Large intestine (tissue), 3 donors: ENCODE data around the gene ASB13. TPM values are rescaled to one million over a fixed set of nuclear protein-coding genes. Genes with fewer than 3 reads are reported as not detected.

Experiments used
- DNase-seq, 2 donors: peaks; one replicate each; pipeline versions ENCODE4 v3.0.0 to v3.0.0-alpha.2; 2013
- H3K27ac ChIP-seq: one replicate; pipeline ENCODE4 v1.5.1; 2013; ENCODE audit warnings: low read length
- H3K27me3 ChIP-seq: 2 replicates; pipeline ENCODE4 v1.6.1; 2013; ENCODE audit warnings: low read length; ENCODE audit not compliant: control insufficient read depth, insufficient read depth
- H3K36me3 ChIP-seq: 2 replicates; pipeline ENCODE4 v1.6.1; 2013; ENCODE audit warnings: low read length; ENCODE audit not compliant: control insufficient read depth, insufficient read depth
- H3K4me1 ChIP-seq: one replicate; pipeline ENCODE4 v1.6.1; 2013; ENCODE audit warnings: low read length; ENCODE audit not compliant: control insufficient read depth, insufficient read depth
- H3K4me3 ChIP-seq: one replicate; pipeline ENCODE4 v1.5.1; 2013; ENCODE audit warnings: low read length
- H3K9me3 ChIP-seq: one replicate; pipeline ENCODE4 v1.6.1; 2013; ENCODE audit warnings: mild to moderate bottlenecking, low read depth, low read length, moderate library complexity; ENCODE audit not compliant: control insufficient read depth
- WGBS: methylation state at CpG from one replicate; pipeline ENCODE4 v1.1.5; 2013; ENCODE audit warnings: low lambda C conversion rate; ENCODE audit not compliant: insufficient coverage; 5-methylcytosine and 5-hydroxymethylcytosine counted together
- polyA plus RNA-seq: library from polyadenylated mRNA; unstranded; fragments of 120-200 nt; gene quantifications from one replicate; pipeline ENCODE4 v1.2.1, GENCODE V29; 2013

ASB13 gene
- polyA plus RNA-seq, 1 donor, result 29.9 TPM

DNA sequence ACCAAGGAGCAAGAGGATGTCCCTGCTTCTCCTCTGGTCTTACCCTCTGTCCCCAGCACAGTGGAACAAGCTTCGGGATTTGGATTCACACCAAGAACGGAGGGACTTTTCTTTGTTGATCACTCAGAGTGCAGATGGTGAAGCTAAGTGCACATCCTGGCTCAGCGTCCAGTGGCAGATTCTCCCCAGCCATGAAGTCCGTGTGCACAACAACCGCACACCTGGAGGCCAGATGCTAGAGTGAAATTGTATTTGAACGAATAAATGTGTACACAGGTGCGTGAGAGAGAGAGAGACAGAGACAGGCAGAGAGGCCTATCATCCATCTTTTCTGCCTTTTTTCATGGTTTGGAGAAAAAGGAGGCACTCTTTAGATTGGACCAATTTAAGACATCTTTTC lies 31.5 kb downstream of the ASB13 start:
- H3K4me1 ChIP-seq, result peaks cover 16% of the 10 kb centered on the region
- no CpG with 5 or more reads among the region's 7 CpGs for WGBS
- H3K4me3 ChIP-seq, result no peak overlapping the region
- H3K27ac ChIP-seq, result no peak overlapping the region
- no peak for DNase-seq
- peaks cover 17% of the 10 kb centered on the region for H3K36me3 ChIP-seq
- H3K27me3 ChIP-seq, result no peaks in the 10 kb centered on the region
- no peaks in the 10 kb centered on the region for H3K9me3 ChIP-seq

DNA sequence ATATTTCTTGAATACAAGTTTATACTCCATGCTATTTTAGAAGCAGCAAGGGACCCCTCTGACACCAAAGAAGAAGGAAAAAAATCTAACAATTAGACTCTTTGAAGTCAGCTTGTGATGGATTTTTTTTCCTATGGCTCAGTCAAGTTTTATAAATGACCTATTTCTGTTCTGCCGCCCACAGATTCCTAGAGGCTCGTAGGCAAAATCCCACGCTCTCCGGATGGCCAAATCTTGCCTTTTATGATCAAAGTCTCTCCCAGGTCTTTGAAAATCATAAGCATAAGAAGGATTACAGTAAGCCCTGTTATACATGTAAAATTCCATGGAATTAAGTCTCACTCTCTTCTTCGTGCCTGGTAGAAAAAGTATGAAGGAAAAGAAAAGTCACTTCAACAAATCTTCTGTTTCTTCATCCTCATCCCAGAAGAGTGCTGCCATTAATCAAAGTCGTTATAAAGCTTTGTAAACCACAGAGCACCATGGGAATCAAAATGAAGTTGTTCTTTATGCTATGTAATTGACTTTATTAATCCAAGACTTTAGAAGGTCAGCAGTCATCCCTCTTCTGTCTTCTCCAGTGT lies 33.1 kb downstream of the ASB13 start:
- no CpG with 5 or more reads among the region's 6 CpGs for WGBS
- Histone ChIP-seq H3K4me1 (peaks cover 16% of the 10 kb centered on the region), H3K27ac (peak overlapping the region; percentile 90), H3K4me3 (no peak overlapping the region), H3K36me3 (peaks cover under 1% of the 10 kb centered on the region), H3K9me3 (no peaks in the 10 kb centered on the region), H3K27me3 (no peaks in the 10 kb centered on the region)
- no peak for DNase-seq

- H3K4me3 ChIP-seq, result peak overlapping the region; percentile 25
- no CpG with 5 or more reads among the region's 4 CpGs for WGBS
- peak; percentile 93 to 95 for DNase-seq
- H3K27me3 ChIP-seq, result no peaks in the 10 kb centered on the region
- H3K9me3 ChIP-seq, result no peaks in the 10 kb centered on the region
- peak overlapping the region; percentile 90 for H3K27ac ChIP-seq
- no peaks in the 10 kb centered on the region for H3K36me3 ChIP-seq
- H3K4me1 ChIP-seq, result peaks cover 16% of the 10 kb centered on the region
These were observed 33.9 kb downstream of the ASB13 start for GRCh38 chr10:5632446-5632845.

- no CpG with 5 or more reads among the region's 10 CpGs for WGBS
- Histone ChIP-seq H3K4me1 (peaks cover 16% of the 10 kb centered on the region), H3K9me3 (no peaks in the 10 kb centered on the region), H3K27ac (peak overlapping the region; percentile 90), H3K4me3 (peak overlapping the region; percentile 25), H3K36me3 (no peaks in the 10 kb centered on the region), H3K27me3 (no peaks in the 10 kb centered on the region)
- peak in 1 of 2 donors; percentile 45 for DNase-seq
These were observed 34.5 kb downstream of the ASB13 start for GRCh38 chr10:5631936-5632335.

- no peak for DNase-seq
- Histone ChIP-seq H3K27me3 (no peaks in the 10 kb centered on the region), H3K4me3 (no peak overlapping the region), H3K27ac (no peak overlapping the region), H3K4me1 (peaks cover 16% of the 10 kb centered on the region), H3K9me3 (no peaks in the 10 kb centered on the region), H3K36me3 (no peaks in the 10 kb centered on the region)
- 100% methylated on average over 2 of the region's 8 CpGs for WGBS
These were observed 36.3 kb downstream of the ASB13 start for GRCh38 chr10:5630112-5630436.

DNA sequence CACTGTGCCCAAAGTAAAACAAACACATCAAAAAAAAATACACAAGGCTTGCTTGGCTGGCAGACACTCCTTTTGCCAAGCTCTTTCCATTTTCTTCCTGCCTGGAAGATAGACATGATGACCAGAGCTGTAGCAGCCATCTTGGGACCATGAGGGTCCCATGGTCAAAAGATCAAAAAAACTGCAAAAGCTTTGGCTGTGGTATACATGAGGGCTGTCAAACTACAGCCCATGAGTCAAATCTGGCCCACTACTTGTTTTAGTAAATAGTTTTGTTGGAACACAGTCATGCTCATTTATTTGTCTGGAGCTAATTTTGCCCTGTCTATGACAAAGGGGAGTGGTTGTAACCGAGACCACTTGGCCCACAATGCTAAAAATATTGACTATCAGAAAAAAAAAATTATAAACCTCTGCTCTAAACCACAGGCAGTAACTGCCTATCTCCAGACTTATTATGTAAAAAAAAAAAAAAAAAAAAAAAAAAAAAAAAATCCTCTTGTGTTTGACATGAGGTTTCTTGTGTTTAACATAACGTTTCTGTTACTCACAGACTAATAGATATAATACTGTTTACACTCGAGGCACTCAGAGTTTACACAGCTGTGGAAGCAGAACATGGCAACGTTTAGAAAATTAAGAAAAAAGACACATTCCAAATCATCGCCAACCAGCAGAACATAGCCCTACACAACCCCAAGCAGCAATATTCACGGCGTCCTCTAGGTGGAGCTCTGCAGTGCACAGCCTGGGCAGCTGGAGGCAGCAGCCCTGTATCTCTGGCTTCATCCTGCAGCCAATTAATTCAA lies 36.9 kb downstream of the ASB13 start:
- WGBS, result 0% methylated on average over 1 of the region's 7 CpGs

GRCh38 chr10:5628451-5629302 lies 37.7 kb downstream of the ASB13 start:
- no peaks in the 10 kb centered on the region for H3K9me3 ChIP-seq
- DNase-seq, result no peak
- no peaks in the 10 kb centered on the region for H3K27me3 ChIP-seq
- no peaks in the 10 kb centered on the region for H3K36me3 ChIP-seq
- H3K27ac ChIP-seq, result no peak overlapping the region
- peaks cover 18% of the 10 kb centered on the region for H3K4me1 ChIP-seq
- 65% methylated on average over 4 of the region's 15 CpGs for WGBS
- H3K4me3 ChIP-seq, result no peak overlapping the region

More for the DNA sequence above, 36.9 kb downstream of the ASB13 start:
- Histone ChIP-seq H3K36me3 (no peaks in the 10 kb centered on the region), H3K27ac (no peak overlapping the region), H3K27me3 (no peaks in the 10 kb centered on the region), H3K9me3 (no peaks in the 10 kb centered on the region), H3K4me3 (no peak overlapping the region), H3K4me1 (peaks cover 16% of the 10 kb centered on the region)
- peak; percentile 81 to 82 for DNase-seq

DNA sequence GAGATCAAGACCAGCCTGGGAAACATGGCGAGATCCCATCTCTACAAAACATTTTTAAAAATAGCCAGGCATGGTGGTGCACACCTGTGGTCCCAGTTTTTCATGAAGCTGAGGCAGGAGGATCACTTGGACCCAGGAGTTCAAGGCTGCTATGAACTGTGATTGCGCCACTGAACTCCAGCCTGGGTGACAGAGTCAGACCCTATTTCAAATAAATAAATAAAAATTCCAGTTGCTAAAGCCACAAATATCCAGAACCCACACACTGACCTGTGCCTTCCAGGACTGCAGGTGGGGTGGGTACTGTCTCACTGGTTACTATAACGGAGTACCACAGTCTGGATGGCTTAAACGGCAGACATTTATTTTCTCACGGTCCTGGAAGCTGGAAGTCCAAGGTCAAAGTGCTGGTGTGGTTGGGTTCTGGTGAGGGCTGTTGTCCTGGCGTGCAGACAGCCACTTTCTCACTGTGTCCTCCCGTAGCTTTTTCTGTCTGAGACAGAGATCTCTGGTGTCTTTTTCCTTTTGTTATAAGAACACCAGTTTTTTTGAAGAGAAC lies 38.8 kb downstream of the ASB13 start:
- 20% methylated on average over 1 of the region's 7 CpGs for WGBS
- Histone ChIP-seq H3K27me3 (no peaks in the 10 kb centered on the region), H3K9me3 (no peaks in the 10 kb centered on the region), H3K4me3 (no peak overlapping the region), H3K27ac (no peak overlapping the region), H3K4me1 (peaks cover 20% of the 10 kb centered on the region), H3K36me3 (no peaks in the 10 kb centered on the region)
- no peak for DNase-seq

GRCh38 chr10:5625992-5626777 lies 40.2 kb downstream of the ASB13 start:
- Histone ChIP-seq H3K27ac (no peak overlapping the region), H3K4me1 (peaks cover 11% of the 10 kb centered on the region), H3K36me3 (no peaks in the 10 kb centered on the region), H3K27me3 (no peaks in the 10 kb centered on the region), H3K9me3 (no peaks in the 10 kb centered on the region), H3K4me3 (no peak overlapping the region)
- no peak for DNase-seq
- WGBS, result no CpG with 5 or more reads among the region's 13 CpGs
